Non-pigmented ciliary epithelial cell (primary cell): ENCODE data around the gene ATE1.
A peak's percentile ranks its signal among the peaks of the same experiment; 100 is the strongest.
"Not testable (repeated sequence)": the region's sequence is repeated elsewhere in the genome, so short reads cannot be mapped to it uniquely, and the experiment has no call there.

Source experiments
- DNase-seq: peaks from one replicate; pipeline ENCODE4 v3.0.0-alpha.2; 2010; ENCODE audit warnings: low read depth

Gene ATE1

DNA sequence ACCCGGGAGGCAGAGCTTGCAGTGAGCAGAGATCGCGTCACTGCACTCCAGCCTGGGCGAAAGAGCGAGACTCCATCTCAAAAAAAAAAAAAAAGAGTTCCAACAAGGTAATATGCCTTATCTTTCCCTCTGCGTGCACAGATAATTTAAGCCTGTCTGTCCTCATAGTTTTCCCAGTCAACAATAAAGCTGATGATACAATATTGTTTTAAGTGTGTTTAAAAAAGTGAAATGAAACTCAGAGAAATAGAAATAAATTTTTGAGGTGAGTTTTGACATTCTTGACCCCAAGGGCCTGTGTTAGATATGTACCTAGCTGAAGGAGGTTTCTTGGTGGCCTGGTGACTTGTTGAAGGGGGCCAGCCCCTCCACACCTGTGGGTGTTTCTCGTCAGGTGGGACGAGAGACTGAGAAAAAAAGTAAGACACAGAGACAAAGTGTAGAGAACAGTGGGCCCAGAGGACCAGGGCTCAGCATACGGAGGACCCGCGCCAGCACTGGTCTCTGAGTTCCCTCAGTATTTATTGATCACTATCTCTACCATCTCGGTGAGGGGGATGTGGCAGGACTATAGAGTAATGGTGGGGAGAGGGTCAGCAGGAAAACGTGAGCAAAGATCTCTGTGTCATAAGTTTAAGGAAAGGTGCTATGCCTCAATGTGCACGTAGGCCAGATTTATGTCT lies 1.9 kb upstream of the ATE1 start:
- not testable (repeated sequence) for DNase-seq

DNA sequence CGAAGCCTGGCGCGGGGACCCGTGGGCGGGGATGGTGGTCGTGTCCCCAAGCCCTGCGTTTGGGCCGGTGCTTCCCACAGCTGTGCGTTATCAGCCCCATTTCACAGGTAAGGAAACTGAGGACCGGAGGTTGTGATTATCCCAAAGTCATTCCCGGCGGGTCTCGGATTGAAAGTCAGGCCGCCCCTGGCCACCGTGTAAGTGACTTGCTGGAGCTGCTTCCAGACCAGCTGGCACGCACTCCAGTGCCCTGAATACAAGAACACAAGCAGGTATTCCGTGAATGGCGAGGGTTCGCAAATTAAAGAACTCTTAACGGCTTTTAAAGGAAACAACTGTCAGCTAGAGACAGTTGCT lies 675 bp upstream of the ATE1 start:
- no peak for DNase-seq

DNA sequence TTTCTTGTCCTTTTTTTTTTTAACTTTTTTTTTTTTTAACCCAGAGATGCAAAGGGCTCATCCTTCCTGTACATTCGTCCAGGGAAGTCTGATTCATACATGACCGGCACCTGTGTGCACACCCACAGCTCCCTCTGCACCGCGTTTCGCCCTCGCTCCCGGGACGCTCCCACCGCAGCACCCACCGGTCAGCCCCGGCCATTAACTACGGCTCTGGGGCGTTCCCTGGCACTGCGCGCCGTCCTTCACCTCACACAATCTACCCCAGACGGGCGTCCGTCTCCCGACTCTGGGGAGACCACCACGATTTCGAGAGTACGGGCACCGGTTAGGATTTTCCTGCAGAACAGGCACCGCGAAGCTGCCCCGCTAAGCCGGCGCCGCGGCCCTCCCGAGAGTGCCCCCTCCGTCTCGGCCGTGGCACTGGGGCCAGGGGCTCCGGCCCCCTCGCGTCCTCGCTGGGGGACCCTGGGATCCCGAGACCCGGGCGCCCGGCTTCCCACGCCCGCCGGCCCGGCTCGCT lies 452 bp downstream of the ATE1 start:
- DNase-seq = no peak

DNA sequence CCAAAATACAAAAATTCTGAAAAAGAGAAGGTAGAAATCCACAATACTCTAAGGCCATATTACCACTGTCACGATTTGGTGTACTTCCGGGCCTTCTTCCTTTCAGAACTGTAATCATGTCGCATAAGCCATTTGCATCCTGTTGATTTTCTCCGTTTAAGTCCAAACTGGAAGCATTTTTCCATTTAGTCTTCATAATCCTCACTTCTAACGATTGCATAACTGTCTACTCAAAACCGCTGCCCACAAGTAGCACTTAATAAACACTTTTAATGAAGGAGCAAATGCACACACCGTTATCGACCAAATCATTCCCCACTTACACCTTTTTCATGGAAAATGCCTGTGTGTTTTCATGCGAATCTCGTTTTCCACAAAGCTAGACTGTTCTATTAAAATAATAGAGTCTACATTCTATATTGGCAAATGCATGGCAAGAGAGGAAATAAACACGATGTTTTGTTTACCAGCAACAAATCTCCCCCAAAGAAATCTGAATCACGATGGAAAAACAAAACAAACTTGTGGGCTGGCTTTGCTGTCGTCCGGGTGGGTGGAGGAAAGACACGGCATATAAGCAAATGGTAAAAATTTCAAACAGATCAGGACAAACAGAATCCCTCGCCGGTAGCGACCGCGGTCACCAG lies 1.0 kb downstream of the ATE1 start:
- DNase-seq = no peak

DNA sequence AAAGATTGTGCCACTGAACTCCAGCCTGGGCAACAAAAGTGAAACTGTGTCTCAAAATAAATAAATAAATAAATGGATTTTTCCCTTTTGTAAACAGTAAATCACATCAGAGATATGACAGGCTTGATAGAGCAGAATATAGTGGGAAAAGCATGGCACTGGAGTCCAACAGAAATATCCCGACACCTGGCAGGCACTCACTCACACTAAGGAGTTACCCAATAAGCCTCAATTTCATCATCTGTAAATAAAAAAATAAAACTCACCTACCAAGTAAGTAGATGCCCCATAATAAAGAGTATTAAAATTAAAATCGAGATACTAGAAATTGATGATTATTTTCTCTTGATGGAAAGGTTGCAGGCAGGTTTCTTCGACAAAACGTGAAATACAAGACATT lies 1.7 kb downstream of the ATE1 start:
- DNase-seq = no peak

DNA sequence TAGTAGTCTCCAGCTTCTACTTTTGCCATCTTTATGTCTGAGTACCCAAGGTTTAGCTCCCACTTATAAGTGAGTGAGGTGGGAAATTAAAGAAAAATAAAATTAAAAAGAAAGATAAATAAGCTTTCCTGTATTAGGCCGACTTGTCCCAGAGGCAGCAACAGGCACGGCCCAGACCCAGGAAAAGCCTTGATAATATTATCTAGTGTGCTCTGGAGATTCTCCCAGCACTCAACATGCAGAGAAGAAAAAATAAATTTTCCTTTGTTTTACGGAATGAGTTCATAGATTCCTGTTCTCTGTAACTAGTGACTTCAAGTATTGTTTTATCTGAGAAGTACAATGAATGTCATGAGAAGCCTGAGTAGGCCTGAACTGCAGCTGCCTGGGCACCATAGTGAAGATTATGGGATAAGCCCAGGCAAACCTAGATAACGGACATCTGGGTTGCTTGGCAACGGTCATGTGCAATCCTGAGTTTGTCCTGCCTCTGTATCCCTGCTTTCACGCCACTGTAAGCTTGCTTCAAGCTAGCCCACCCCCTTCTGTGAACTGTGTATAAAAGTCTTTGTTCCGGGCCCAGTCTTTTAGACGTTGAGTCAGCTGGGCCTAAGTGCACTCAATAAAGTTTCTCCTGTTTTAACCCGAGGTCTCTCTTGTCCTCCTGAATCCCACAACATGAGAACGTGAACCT lies 6.4 kb downstream of the ATE1 start:
- no peak for DNase-seq

DNA sequence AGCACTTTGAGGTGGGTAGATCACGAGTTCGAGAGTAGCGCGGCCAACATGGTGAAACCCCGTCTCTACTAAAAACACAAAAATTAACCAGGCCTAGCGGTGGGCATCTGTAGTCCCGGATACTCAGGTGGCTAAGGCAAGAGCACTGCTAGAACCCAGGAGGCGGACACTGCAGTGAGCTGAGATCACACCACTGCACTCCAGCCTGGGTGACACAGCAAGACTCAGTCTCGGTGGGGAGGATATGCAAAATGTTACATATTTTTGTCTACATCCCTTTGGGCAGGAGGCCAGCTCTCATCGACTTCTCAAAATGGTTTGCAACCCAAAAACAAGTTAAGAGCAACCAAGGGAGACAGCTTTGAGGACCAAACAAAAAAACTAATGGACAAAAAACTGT lies 8.2 kb downstream of the ATE1 start:
- no peak for DNase-seq

DNA sequence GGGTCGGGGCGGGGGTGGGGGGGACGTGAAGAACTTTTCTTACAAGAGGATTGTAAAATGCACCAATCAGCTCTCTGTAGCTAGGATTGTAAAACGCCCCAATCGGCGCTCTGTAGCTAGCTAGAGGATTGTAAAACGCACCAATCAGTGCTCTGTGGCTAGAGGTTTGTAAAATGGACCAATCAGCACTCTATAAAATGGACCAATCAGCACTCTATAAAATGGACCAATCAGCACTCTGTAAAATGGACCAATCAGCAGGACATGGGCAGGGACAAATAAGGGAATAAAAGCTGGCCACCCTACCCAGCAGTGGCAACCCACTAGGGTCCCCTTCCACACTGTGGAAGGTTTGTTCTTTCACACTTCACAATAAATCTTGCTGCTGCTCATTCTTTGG lies 9.0 kb downstream of the ATE1 start:
- DNase-seq = not testable (repeated sequence)

DNA sequence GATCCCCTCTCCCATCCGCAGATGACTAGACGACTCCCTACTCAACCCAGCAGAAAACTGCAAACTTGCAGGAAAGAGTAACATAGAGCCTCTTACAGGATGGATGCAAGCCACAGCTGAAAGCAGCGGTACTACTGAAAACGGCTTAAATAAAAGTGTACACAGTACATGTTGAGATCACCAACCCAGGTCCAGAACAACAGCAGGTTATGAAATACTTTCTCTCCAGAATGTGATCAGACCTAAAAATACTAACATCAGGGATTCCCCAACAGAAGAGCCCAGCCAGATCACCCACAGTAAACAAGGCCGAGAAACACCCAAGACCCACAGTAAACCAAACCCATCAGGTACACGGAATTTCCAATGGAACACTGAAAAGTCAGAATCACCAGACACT lies 13.2 kb downstream of the ATE1 start:
- no peak for DNase-seq

DNA sequence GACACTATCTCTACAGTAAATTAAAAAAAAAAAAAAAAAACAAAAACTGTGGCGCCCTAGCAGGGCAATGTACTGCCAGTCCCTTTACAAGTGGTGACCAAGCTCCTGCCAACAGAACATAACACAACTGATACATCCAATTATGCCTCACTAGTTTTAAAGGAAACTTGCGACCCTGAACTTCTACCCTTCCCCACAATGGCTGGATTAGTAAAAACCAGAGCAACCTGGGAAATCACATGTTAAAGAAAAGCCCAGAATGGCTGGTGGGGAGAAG lies 16.5 kb downstream of the ATE1 start:
- no peak for DNase-seq

DNA sequence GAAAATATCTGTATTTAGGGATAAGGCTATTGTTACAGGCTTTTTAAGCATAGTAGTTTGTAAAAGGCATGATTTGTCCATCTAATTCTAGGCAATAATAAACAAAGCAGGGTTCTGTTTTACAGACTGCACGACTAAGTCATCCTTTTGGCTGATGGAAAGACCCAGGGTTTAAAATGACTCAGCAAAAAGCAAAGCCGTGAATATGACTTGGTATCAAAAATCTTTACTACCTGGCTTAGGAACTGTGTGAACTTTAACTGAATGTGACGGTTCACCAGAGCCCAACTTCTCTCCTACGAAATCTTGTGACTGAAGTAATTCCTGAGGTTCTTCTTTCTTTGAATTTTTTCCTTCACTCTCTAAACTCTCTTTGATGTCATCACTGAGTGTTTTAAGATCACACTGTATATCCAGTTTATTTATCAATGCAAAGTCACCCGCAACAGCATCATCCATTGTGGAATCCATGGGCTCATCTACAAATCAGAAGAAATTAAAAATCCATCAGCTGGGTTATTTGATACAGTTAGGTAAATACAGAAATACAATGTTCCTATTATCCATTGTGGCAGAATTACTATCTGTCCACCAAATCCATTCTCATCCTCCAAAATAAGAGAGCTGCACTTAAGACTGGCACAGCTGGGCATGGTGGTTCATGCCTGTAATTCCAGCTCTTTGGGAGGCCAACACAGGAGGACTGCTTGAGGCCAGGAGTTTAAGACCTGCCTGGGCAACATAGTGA lies 17.0 kb downstream of the ATE1 start:
- DNase-seq = no peak

DNA sequence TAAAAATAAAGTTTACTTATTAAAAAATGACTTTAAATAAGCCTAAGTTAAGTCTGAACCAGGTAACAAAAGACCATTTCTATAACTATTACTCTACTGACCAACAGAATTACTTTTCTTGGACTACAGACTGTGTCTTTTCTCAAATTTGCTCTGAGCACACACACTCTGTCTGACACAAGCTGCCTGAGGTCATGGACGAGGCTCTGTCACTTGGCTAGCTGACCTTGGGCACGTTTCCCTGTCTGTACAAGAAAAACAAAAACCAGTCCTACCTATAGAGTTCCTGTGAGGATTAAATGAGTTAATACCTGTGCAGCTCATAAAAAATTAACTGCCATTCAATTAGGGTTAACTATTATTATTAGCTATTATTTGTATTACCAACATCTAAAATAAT lies 22.9 kb downstream of the ATE1 start:
- no peak for DNase-seq

DNA sequence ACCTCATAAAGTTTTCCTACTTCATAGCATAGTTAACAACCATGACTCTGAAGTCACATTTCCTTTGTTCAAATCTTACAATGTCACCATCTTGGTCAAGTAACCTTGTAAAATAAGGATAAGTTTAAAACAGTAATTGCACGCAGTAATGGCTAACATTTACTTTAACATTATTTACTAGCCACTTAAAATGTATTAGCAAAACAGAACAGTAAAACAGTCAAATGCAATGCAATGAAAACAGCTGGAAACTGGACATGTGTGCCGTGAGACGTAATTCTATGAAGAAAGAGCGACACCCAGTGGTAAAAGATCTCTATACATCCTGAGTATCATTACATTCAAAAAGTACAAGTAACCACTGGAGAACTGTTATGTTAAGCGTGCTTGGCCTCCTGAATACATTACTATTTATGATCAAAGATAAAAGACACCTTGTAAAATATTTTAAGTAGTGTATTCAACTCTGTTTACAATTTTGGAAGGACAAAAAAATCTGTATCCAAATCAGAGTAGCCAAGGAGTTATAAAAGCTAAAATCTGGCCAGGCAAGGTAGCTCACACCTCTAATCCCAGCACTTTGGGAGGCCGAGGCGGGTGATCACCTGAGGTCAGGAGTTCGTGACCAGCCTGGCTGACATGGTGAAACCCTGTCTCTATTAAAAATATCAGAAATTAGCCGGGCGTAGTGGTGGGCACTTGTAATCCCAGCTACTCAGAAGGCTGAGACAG lies 27.2 kb downstream of the ATE1 start:
- peak; percentile 31 for DNase-seq

DNA sequence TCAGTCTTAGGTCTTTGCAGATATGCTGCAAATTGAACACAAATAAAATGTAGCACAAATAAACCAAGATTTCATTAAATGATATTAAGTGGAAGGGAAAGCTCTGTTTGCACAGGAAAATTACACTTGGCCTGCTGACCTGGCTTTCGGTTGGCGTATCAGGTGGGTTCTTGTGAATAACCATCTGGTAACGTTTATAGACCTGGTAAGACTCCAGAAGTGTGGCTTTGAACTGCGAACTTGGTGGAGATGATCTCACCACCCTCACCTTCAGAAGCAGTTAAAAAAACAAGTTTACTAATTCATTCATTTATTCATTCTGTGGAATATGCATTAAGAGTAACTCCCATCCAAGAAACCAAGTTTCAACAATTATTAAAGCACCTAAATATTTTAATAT lies 28.1 kb downstream of the ATE1 start:
- no peak for DNase-seq

DNA sequence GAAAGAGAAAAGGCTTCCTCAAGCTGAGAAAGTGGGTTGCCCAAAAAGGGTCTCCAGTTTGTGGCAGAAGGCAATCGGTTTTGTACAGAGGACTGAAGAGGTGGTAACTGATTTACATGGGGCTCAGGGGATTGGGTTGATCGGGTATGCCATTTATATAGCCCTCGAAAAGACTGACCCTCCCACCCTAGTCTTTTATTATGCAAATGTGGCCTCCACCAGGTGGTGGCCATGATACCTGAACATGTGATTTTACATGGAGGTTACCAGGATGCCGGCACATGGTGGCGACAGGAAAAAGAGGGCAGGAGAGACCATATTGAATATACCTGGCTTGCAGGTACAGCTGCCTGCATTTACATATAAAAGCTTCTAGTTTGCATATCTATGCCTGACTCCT lies 36.7 kb downstream of the ATE1 start:
- DNase-seq = no peak

DNA sequence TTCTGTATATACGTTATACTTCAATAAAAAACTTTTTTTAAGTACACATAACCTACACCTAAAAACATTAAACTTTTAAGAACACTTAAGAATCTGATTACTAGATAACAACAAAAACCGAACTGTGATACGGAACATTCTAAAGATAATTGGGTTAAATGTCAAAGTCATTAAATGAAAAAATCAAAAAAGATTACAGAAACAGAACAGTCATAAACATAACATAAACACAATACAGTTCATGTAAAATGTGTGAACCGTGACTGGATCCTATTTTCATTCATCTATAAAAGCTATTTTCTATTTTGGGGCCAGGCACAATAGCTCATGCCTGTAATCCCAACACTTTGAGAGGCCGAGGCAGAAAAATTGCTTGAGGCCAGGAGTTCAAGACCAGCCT lies 38.6 kb downstream of the ATE1 start:
- no peak for DNase-seq

DNA sequence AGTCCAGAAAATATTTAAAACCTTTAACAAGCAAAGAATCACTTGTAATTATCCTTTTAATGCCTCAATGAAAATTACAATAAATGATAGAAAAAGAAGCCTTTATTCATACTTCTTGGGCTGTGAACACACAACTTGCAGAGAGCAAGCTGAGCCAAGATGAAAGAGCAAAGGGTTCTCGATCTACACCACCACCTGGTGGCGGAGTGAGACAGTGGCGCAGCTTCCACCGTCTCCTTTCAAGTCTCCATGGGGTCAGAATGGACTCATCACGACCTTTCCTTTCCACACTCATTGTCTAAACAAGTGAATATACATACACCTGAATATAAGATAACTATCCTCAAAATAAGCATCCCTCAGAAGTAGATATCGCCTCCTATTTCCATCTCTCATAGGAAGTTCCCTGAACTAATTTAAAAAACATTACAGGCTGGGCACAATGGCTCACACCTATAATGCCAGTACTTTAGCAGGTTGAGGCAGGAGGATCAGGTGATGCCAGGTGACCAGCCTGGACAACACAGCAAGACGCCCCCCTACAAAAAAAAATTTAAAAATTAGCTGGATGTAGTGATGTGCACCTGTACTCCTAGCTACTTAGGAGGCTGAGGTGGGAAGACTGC lies 40.7 kb downstream of the ATE1 start:
- peak; percentile 44 for DNase-seq

DNA sequence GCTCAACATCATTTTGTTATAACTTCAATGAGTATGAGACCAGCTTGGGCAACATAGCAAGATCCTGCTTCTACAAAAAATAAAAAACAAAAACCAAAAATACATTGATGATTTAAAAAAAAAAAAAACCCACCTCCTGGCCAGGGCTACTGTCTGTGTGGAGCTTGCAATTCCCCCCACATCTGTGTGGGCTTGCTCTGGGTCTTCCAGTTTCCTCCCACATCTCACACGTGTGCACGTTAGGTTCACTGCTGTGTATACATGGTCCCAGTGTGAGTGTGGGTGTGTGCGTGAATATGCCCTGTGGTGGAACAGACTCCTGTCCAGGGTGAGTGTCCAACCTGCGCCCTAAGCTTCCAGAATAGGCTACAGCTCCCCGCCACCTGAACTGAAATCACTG lies 41.6 kb downstream of the ATE1 start:
- no peak for DNase-seq

DNA sequence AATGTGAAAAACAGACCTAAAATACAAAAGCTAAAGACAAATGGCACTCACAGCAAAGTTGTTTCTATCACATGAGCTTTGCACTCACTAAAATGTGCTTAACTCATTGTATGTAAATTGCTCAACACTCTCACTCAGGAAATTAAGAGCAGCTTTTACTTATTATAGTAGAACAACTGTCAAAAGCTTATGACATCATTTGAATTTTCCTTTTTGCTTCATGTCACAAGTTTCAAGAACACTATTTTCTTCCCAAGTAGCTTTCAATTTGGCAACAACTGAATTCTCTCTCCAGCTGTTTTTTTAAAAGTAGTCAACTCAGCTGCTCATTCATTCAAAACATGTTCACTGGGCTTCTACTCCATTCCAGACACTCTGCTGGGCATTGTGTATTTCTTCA lies 46.9 kb downstream of the ATE1 start:
- DNase-seq = no peak

DNA sequence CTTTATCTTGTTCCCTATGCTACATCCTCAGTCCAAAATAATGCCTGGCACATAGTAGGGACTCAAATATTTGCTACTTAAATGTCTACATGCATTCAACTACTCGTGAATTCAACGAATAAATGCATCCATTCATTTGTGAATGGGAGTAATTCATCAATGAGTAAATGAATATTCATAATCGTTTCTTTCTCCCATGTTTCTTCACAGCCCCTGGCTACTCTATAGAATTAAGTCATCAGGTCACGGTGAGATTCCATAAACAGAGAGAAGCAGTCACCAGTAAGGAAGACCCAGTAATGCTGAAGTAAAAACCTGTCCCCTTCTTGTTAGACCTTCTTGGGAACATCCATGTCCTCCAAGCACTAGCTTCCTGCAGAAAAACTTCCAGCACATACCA lies 48.4 kb downstream of the ATE1 start:
- no peak for DNase-seq

DNA sequence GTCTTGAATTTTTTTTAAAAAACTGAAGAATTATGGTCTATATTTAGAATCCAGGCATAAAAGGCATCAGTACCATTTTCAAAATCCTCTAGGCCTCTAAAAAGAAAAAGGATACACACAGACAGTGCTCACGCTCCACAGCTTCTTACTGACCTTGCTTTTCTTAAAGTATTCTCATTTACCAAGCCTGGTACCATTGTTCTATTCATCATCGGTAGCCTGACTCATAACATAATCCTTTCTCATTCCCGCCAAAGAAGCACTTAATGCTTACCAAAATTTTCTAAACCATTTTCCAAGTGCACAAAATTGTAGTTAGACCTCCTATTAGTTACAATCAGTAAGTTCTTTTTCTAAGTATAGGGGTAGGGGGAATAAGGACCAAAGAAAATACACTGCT lies 54.6 kb downstream of the ATE1 start:
- no peak for DNase-seq

DNA sequence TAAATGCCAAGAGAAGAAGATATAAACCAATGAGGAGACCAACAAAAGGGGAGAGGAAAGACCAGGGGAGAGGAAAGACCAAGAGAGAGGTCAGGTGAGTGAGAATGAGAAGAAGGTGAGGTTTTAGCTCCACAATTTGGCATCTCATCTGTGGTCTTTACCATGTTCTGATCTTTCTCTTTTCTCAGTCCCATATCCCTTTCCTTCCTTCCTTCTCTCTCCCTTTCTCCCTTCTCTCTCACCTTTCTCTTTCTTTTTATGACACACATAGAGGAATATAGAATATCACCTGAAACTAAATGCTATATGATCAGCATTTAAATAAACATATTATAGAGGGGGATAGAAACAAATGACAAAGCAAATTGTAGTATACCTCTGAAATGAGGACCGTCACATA lies 57.4 kb downstream of the ATE1 start:
- DNase-seq = no peak
